IMR-90 (cell line): ENCODE data around the gene NUTM2F. TPM values are rescaled to one million over a fixed set of nuclear protein-coding genes. Genes with fewer than 3 reads are reported as not detected.

Source experiments
- ATAC-seq: fragments of 200-7000 bp; cut with Tn5 transposase; 2 replicates; pipeline ENCODE4 v1.9.1; 2020; ENCODE audit warnings: low read depth, mild to moderate bottlenecking, moderate library complexity
- BruUV-seq: library from RNA; stranded (reverse); fragments of 400-500 nt; replicated peaks from 2 replicates; lab custom pipeline; 2021; lab: Mats Ljungman, UMichigan
- CTCF ChIA-PET: fragments of 300-600 bp; formaldehyde crosslinking; extraction: SDS; loops from one replicate; lab custom pipeline; 2021; ENCODE audit warnings: antibody characterized with exemption; lab: Yijun Ruan, JAX
- POLR2A ChIA-PET: fragments of 300-600 bp; sonication (Branson Sonifier 250); formaldehyde crosslinking; loops from one replicate; lab custom pipeline; 2022; ENCODE audit warnings: antibody characterized with exemption; ENCODE audit not compliant: unreplicated experiment; lab: Charles Lee
- DNase-seq: peaks from one replicate; pipeline ENCODE4 v3.0.0; 2013
- H2AFZ ChIP-seq: replicated peaks from 2 replicates; pipeline ENCODE3; 2013; ENCODE audit warnings: low read length, mild to moderate bottlenecking; ENCODE audit not compliant: poor library complexity
- H2AK5ac ChIP-seq: 2 replicates; pipeline ENCODE4 v1.6.1; 2013; ENCODE audit warnings: low read depth, low read length, inconsistent platforms
- H2AK9ac ChIP-seq: replicated peaks from 2 replicates; pipeline ENCODE3; 2013; ENCODE audit warnings: mild to moderate bottlenecking, low read depth, low read length, moderate library complexity; ENCODE audit not compliant: poor library complexity
- H2BK120ac ChIP-seq: 2 replicates; pipeline ENCODE4 v1.6.1; 2013; ENCODE audit warnings: low read depth, low read length, inconsistent platforms
- H2BK15ac ChIP-seq: 3 replicates; pipeline ENCODE4 v1.6.1; 2013; ENCODE audit warnings: low read depth, low read length, inconsistent platforms
- H2BK20ac ChIP-seq: 2 replicates; pipeline ENCODE4 v1.6.1; 2013; ENCODE audit warnings: low read depth, mild to moderate bottlenecking, inconsistent platforms, low read length, moderate library complexity
- H2BK5ac ChIP-seq: 2 replicates; pipeline ENCODE4 v1.6.1; 2013; ENCODE audit warnings: mild to moderate bottlenecking, low read depth, low read length, inconsistent platforms; ENCODE audit not compliant: poor library complexity, severe bottlenecking
- H3K14ac ChIP-seq: replicated peaks from 2 replicates; pipeline ENCODE4 v1.6.1; 2013; ENCODE audit warnings: low read depth, low read length, inconsistent platforms
- H3K18ac ChIP-seq: 2 replicates; pipeline ENCODE4 v1.6.1; 2013; ENCODE audit warnings: low read depth, low read length, control low read depth
- H3K23ac ChIP-seq: 2 replicates; pipeline ENCODE4 v1.6.1; 2013; ENCODE audit warnings: low read depth, low read length, inconsistent platforms
- H3K27ac ChIP-seq: 2 replicates; pipeline ENCODE4 v1.5.1; 2013; ENCODE audit warnings: mild to moderate bottlenecking, control low read depth, low read length; ENCODE audit not compliant: insufficient read depth
- H3K27me3 ChIP-seq: 2 replicates; pipeline ENCODE4 v1.6.1; 2013; ENCODE audit warnings: low read length; ENCODE audit not compliant: control insufficient read depth, insufficient read depth
- H3K36me3 ChIP-seq: 2 replicates; pipeline ENCODE4 v1.6.1; 2013; ENCODE audit warnings: low read length, mixed read lengths; ENCODE audit not compliant: control insufficient read depth, insufficient read depth
- H3K4ac ChIP-seq: 2 replicates; pipeline ENCODE4 v1.6.1; 2013; ENCODE audit warnings: low read depth, low read length, inconsistent platforms
- H3K4me1 ChIP-seq: 2 replicates; pipeline ENCODE4 v1.6.1; 2013; ENCODE audit warnings: low read length, mixed read lengths; ENCODE audit not compliant: control insufficient read depth, insufficient read depth
- H3K4me2 ChIP-seq: 2 replicates; pipeline ENCODE4 v1.6.1; 2013; ENCODE audit warnings: low read depth, mild to moderate bottlenecking, control low read depth, low read length, moderate library complexity
- H3K4me3 ChIP-seq: 2 replicates; pipeline ENCODE4 v1.5.1; 2013; ENCODE audit warnings: low read depth, mild to moderate bottlenecking, control low read depth, low read length, moderate library complexity; ENCODE audit not compliant: insufficient read depth
- H3K56ac ChIP-seq: 2 replicates; pipeline ENCODE4 v1.6.1; 2013; ENCODE audit warnings: low read length, inconsistent platforms; ENCODE audit not compliant: insufficient read depth; ENCODE audit errors: extremely low read depth
- H3K79me1 ChIP-seq, 2 experiments: 2 replicates each; pipeline ENCODE4 v1.6.1; 2013; ENCODE audit warnings: low read length in 2 of 2, inconsistent platforms in 1 of 2, low read depth in 1 of 2
- H3K9ac ChIP-seq: 2 replicates; pipeline ENCODE4 v1.6.1; 2013; ENCODE audit warnings: low read depth, low read length, control low read depth
- H3K9me1 ChIP-seq: 2 replicates; pipeline ENCODE4 v1.6.1; 2013; ENCODE audit warnings: low read length, inconsistent platforms; ENCODE audit not compliant: insufficient read depth
- H3K9me3 ChIP-seq: 2 replicates; pipeline ENCODE4 v1.6.1; 2013; ENCODE audit warnings: low read length; ENCODE audit not compliant: control insufficient read depth, insufficient read depth
- H4K20me1 ChIP-seq: 2 replicates; pipeline ENCODE4 v1.6.1; 2013; ENCODE audit warnings: low read length, inconsistent platforms; ENCODE audit not compliant: insufficient read depth
- H4K5ac ChIP-seq: 2 replicates; pipeline ENCODE4 v1.6.1; 2013; ENCODE audit warnings: mild to moderate bottlenecking, low read depth, low read length, control low read depth
- H4K8ac ChIP-seq, 2 experiments: 2 replicates each; pipeline ENCODE4 v1.6.1; 2013; ENCODE audit warnings: low read depth in 2 of 2, low read length in 2 of 2, control low read depth in 1 of 2, inconsistent platforms in 1 of 2
- H4K91ac ChIP-seq: 2 replicates; pipeline ENCODE4 v1.6.1; 2013; ENCODE audit warnings: low read depth, low read length, inconsistent platforms; ENCODE audit not compliant: insufficient read depth
- BHLHE40 ChIP-seq: fragments of 150-350 bp; IDR thresholded peaks from 2 replicates; pipeline ENCODE4 v1.6.1; 2016; ENCODE audit warnings: mild to moderate bottlenecking, low read depth, low read length
- CEBPB ChIP-seq: IDR thresholded peaks from 2 replicates; pipeline ENCODE4 v1.6.1; 2012; ENCODE audit warnings: low read depth, low read length, improper control_type of control experiment
- CHD1 ChIP-seq: IDR thresholded peaks from 2 replicates; pipeline ENCODE4 v1.6.1; 2012; ENCODE audit warnings: low read depth, low read length, improper control_type of control experiment
- CTCF ChIP-seq: conservative IDR thresholded peaks from 2 replicates; pipeline ENCODE4 v1.5.1; 2012; ENCODE audit warnings: mild to moderate bottlenecking, low read depth, low read length, improper control_type of control experiment
- ELK1 ChIP-seq: fragments of 150-350 bp; IDR thresholded peaks from 2 replicates; pipeline ENCODE4 v1.6.1; 2016; ENCODE audit warnings: low read depth, mild to moderate bottlenecking, low read length, moderate library complexity, borderline replicate concordance
- FOS ChIP-seq: fragments of 150-350 bp; IDR thresholded peaks from 2 replicates; pipeline ENCODE4 v1.6.1; 2016; ENCODE audit warnings: low read depth, low read length
- MAZ ChIP-seq: IDR thresholded peaks from 2 replicates; pipeline ENCODE4 v1.6.1; 2012; ENCODE audit warnings: low read depth, mild to moderate bottlenecking, low read length, improper control_type of control experiment, moderate library complexity, borderline replicate concordance
- MXI1 ChIP-seq: IDR thresholded peaks from 2 replicates; pipeline ENCODE4 v1.6.1; 2012; ENCODE audit warnings: low read depth, mild to moderate bottlenecking, low read length, moderate library complexity, borderline replicate concordance
- NFE2L2 ChIP-seq: fragments of 150-350 bp; IDR thresholded peaks from 2 replicates; pipeline ENCODE4 v1.6.1; 2016; ENCODE audit warnings: low read depth, mild to moderate bottlenecking, low read length
- POLR2A ChIP-seq: IDR thresholded peaks from 2 replicates; pipeline ENCODE4 v1.6.1; 2012; ENCODE audit warnings: mild to moderate bottlenecking, low read depth, low read length
- RAD21 ChIP-seq: IDR thresholded peaks from 2 replicates; pipeline ENCODE4 v1.6.1; 2012; ENCODE audit warnings: low read length, improper control_type of control experiment
- RFX5 ChIP-seq: IDR thresholded peaks from 2 replicates; pipeline ENCODE4 v1.8.0; 2012; ENCODE audit warnings: low read depth, mild to moderate bottlenecking, low read length, moderate library complexity
- SMC3 ChIP-seq: fragments of 150-350 bp; IDR thresholded peaks from 2 replicates; pipeline ENCODE4 v1.6.1; 2016; ENCODE audit warnings: low read depth, mild to moderate bottlenecking, antibody characterized with exemption, low read length, moderate library complexity
- WGBS, 2 experiments: methylation state at CpG; one replicate each; pipeline versions ENCODE4 v1.1.5 to v1.1.7; 2013; ENCODE audit warnings: missing lambda C conversion rate in 2 of 2; ENCODE audit not compliant: insufficient read length in 1 of 2; ENCODE audit errors: extremely low coverage in 2 of 2; 5-methylcytosine and 5-hydroxymethylcytosine counted together
- dilution Hi-C: fragments of 300-500 bp; cut with HindIII; formaldehyde crosslinking; loops from one replicate; pipeline ENCODE4 v1.14.3; 2018; ENCODE audit warnings: low sequenced_read_pairs; ENCODE audit not compliant: unreplicated experiment
- in situ Hi-C: fragments of 300-500 bp; cut with MboI; formaldehyde crosslinking; loops from 3 replicates; pipeline ENCODE4 v1.14.3; 2019; ENCODE audit warnings: low sequenced_read_pairs, inconsistent platforms, mixed read lengths
- intact Hi-C: fragments of 100-400 bp; cut with micrococcal nuclease; formaldehyde crosslinking; loops from 2 replicates; pipeline ENCODE4 v1.10.0; 2022
- polyA plus RNA-seq, 3 experiments: library from polyadenylated mRNA; depleted of rRNA; stranded (reverse); fragments of >200 nt; gene quantifications; 2 replicates each; pipeline ENCODE4 v1.2.3, GENCODE V29; 2012; ENCODE audit warnings: low replicate concordance in 1 of 3
- total RNA-seq: library from RNA; depleted of rRNA; stranded (reverse); fragments of >200 nt; gene quantifications from 2 replicates; pipeline ENCODE4 v1.2.3, GENCODE V29; 2012

NUTM2F gene
- total and polyA plus RNA-seq, 2 of the 4 experiments (the other 2 are of a cell fraction) = not detected

GRCh38 chr9:94270009-94270408, 58.4 kb downstream of the NUTM2F start:
- Histone ChIP-seq H3K18ac (no peak overlapping the region), H3K4me1 (no peaks in the 10 kb centered on the region), H3K14ac (no peak overlapping the region), H3K27me3 (no peaks in the 10 kb centered on the region), H3K23ac (no peak overlapping the region), H2BK15ac (no peak overlapping the region), H2BK5ac (no peak overlapping the region), H4K5ac (no peak overlapping the region), H2AK5ac (no peak overlapping the region), H2AFZ (no peak overlapping the region), H3K9me1 (no peaks in the 10 kb centered on the region), H3K56ac (no peak overlapping the region), H3K9me3 (no peaks in the 10 kb centered on the region), H3K9ac (no peak overlapping the region), H3K4ac (no peak overlapping the region), H2BK20ac (no peak overlapping the region), H3K27ac (no peak overlapping the region), H4K8ac (no peak overlapping the region), H4K91ac (no peak overlapping the region), H3K36me3 (no peaks in the 10 kb centered on the region), H3K4me2 (no peak overlapping the region), H3K4me3 (no peak overlapping the region), H2AK9ac (no peak overlapping the region), H2BK120ac (no peak overlapping the region), H3K79me1 (peaks cover 4 to 6% of the 10 kb centered on the region in 2 experiments; a peak in 2 of 4 replicates), H4K20me1 (no peaks in the 10 kb centered on the region)
- dilution Hi-C loops (no loop called here), in situ Hi-C loops (loop anchor here (25.0 kb wide), 1 partner anchor 108 kb away; no protein-coding TSS in a partner anchor), intact Hi-C loops (no loop called here)
- ATAC-seq = no peak
- no peak for TF ChIP-seq CHD1
- no peak for TF ChIP-seq CEBPB
- no peak for TF ChIP-seq MXI1
- no peak for TF ChIP-seq CTCF
- no peak for TF ChIP-seq SMC3
- no peak for TF ChIP-seq NFE2L2
- TF ChIP-seq RAD21 = no peak
- TF ChIP-seq POLR2A = no peak
- TF ChIP-seq MAZ = no peak
- no peak for TF ChIP-seq BHLHE40
- TF ChIP-seq ELK1 = no peak
- TF ChIP-seq FOS = no peak
- no peak for TF ChIP-seq RFX5
- WGBS, 2 experiments = no CpG with 5 or more reads among the region's 1 CpG
- DNase-seq = no peak
- POLR2A ChIA-PET = no interaction called here
- BruUV-seq = no TSS peak
- CTCF ChIA-PET = no interaction called here
